RWPE1 (cell line): Measurements from ENCODE around the gene MROH8.

ENCODE experiments used
- CTCF ChIA-PET: fragments of 350-600 bp; sonication (Branson Sonifier 250); formaldehyde crosslinking; extraction: SDS; loops from one replicate; lab custom pipeline; 2021; lab: Yijun Ruan, JAX
- POLR2A ChIA-PET: fragments of 400-600 bp; formaldehyde crosslinking; extraction: SDS; loops from one replicate; lab custom pipeline; 2020; ENCODE audit warnings: antibody characterized with exemption; ENCODE audit not compliant: low non-redundant PET; lab: Yijun Ruan, JAX
- DNase-seq: peaks from one replicate; pipeline ENCODE4 v3.0.0; 2012; ENCODE audit warnings: low spot score
- H3K27ac ChIP-seq: fragments of 450-650 bp; 2 replicates; pipeline ENCODE4 v1.5.1; 2017
- TF ChIP-seq, protein P1 (sequence below): fragments of 450-650 bp; conservative IDR thresholded peaks from 2 replicates; pipeline ENCODE4 v1.5.1; 2017; ENCODE audit warnings: low read depth, mild to moderate bottlenecking

MROH8 gene

DNA sequence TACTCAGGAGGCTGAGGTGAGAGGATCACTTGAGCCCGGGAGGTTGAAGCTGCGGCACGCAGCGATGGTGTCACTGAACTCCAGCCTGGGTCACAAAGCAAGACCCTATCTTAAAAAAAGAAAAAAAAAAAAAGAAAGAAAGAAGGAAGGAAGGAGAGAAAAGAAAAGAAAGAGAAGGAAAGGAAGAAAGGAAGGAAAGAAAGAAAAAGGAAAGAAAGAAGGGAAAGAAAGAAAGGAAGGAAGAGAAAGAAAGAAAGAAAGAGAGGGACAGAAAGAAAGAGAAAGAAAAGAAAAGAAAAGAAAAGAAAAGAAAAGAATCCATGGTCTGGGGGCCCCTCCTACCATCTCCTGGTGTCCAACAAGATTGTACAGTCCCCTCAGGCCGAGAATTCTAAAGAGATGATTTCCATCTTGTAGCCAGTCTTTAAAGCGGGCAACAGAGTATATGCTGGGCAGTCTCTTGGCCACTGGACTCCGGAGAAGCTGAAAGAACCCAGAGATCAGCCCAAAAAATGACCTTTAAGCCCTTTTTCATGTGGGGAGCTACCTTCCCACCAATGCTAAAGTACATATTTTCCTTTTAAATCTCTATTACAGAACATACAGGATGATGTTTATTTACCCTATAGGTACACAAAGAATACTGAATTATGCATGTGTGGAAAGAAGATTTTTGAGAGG, 59.9 kb downstream of the MROH8 start:
- ChIA-PET CTCF (no interaction called here), POLR2A (interaction anchor here (0.6 kb wide), 1 partner anchor 9 kb away, joined by 3 read pairs; no protein-coding TSS in a partner anchor)
- TF ChIP-seq, protein P1, sequence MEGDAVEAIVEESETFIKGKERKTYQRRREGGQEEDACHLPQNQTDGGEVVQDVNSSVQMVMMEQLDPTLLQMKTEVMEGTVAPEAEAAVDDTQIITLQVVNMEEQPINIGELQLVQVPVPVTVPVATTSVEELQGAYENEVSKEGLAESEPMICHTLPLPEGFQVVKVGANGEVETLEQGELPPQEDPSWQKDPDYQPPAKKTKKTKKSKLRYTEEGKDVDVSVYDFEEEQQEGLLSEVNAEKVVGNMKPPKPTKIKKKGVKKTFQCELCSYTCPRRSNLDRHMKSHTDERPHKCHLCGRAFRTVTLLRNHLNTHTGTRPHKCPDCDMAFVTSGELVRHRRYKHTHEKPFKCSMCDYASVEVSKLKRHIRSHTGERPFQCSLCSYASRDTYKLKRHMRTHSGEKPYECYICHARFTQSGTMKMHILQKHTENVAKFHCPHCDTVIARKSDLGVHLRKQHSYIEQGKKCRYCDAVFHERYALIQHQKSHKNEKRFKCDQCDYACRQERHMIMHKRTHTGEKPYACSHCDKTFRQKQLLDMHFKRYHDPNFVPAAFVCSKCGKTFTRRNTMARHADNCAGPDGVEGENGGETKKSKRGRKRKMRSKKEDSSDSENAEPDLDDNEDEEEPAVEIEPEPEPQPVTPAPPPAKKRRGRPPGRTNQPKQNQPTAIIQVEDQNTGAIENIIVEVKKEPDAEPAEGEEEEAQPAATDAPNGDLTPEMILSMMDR: no peak
- H3K27ac ChIP-seq: no peak overlapping the region
- DNase-seq: no peak

DNA sequence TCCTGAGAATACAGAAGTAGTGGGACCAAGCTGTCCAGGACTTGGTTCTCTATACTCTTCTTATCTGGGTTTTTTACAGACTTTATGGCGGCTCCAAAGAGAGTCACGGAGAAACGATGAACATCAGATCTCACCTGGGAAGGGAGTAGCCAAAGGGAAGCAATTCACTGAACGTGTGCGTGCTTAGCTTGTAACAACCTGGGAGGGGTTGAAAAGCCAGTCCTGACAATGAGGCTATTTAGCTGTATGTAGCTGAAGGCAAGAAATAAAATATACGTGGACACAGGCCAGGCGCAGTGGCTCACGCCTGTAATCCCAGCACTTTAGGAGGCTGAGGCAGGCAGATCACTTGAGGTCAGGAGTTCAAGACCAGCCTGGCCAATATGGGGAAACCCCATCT, 65.3 kb downstream of the MROH8 start:
- POLR2A ChIA-PET: no interaction called here

DNA sequence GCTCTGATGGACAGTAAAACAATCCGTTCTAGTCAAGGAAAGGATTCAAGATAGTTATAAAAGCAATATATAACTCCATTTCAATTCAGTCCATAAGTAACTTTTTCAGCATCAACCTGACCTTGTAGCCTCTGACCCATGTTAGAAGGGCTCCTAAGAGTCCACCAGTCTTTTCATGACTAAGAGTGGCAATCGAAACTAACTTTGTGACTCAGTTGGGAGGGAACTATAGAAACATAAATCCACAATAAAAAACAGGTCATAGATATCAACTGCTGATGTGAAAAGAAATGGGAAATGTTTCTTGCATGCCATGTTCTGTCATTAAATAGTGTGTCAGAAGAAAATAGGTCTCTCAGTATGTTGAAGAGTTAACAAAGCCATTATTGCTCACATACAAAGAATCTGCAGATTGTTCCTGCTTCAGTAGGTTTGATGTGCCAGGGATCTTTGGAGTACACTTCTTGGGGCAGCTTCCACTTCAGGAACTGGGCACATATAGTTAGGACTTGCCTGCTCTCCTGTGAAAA, 67.4 kb downstream of the MROH8 start:
- DNase-seq: no peak
- TF ChIP-seq, protein P1: no peak
- H3K27ac ChIP-seq: no peak overlapping the region
- POLR2A ChIA-PET: interaction anchor here (0.5 kb wide), 1 partner anchor 32 kb away, joined by 4 read pairs; no protein-coding TSS in a partner anchor
- CTCF ChIA-PET: interaction anchor here (0.6 kb wide), 1 partner anchor 14 kb away, joined by 4 read pairs; no protein-coding TSS in a partner anchor

More for the DNA sequence above, 65.3 kb downstream of the MROH8 start:
- CTCF ChIA-PET: no interaction called here
- TF ChIP-seq, protein P1: no peak
- no peak overlapping the region for H3K27ac ChIP-seq
- DNase-seq: no peak

DNA sequence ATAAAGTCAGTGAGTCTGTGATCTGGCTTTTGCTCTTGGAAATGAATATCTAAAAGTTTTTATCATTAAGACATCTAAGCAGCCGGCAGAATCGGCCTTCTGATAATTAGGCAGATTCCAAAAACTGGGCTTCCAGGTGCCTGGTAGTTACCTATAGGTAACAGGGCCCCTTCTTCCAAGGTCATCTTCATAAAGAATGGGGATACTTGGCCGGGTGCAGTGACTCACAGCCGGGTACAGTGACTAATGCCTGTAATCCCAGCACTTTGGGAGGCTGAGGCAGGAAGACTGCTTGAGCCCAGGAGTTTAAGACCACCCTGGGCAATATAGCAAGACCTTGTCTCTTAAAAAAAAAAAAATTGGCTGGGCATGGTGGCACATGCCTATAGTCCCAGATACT, 70.7 kb downstream of the MROH8 start:
- POLR2A ChIA-PET: no interaction called here
- CTCF ChIA-PET: no interaction called here

DNA sequence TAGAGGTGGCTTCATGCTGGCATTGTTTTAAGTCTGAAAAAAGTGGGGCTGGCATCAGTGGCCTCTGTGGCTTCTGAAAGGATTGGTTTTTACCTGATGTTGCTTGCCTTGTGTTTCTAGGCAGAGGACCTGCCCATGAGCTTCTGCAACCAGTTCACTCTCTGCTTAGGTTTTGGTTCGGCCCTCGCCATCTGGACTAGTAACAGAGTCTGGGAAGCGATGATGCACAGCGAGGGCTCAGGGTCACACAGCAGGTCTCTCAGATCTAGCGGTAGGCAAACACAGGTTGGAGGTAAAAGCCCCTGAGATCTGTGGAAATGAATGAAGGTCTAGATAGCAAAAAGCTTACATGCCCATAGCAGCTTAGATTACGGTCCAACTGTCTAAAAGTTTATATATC, 76.8 kb downstream of the MROH8 start:
- DNase-seq: no peak
- TF ChIP-seq, protein P1: no peak
- H3K27ac ChIP-seq: no peak overlapping the region
- POLR2A ChIA-PET: interaction anchor here (0.6 kb wide), 1 partner anchor 1333 kb away, joined by 4 read pairs; the partner anchor contains the start of gene SNHG17
- CTCF ChIA-PET: interaction anchor here (0.6 kb wide), 1 partner anchor 99 kb away, joined by 4 read pairs; no protein-coding TSS in a partner anchor

More for the DNA sequence above, 70.7 kb downstream of the MROH8 start:
- no peak overlapping the region for H3K27ac ChIP-seq
- TF ChIP-seq, protein P1: no peak
- no peak for DNase-seq

DNA sequence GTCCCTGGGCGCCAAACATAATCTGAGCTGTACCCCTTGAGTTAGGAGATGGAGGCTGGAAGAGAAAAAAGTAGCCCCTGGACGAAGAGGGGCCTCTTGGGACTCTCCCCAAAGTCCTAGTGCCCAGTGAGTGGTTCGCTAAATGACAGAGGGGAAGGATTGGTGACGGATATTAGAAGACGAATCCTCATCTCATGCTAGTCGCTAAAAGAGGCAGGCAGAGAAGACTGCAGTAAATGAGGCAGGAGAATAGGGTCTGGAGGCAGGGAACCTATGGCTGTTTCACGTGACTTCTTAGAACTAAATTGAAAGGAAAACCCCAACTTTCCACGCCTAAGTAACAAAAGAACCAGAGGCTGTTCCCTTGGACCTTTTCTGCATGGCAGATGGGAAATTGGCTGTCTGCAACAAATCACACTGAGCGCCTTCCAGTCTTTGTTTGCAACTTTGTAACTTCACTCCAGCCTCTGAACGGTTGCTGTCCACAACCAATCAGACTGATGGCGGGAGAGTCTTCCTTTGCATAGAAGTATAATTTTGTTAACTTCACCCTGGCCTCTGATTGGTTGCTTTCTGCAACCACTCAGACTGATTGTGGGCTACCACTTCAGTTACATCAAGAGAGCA, 82.8 kb downstream of the MROH8 start:
- ChIA-PET POLR2A (interaction anchor here (0.5 to 1.9 kb wide), 3 partner anchors 8 to 82 kb away, joined by 3 to 7 read pairs (median 6); partner anchors contain the start of genes MROH8 and RPN2), CTCF (interaction anchor here (0.5 to 1.9 kb wide), 5 partner anchors 26 to 828 kb away, joined by 3 to 7 read pairs (median 4); no protein-coding TSS in a partner anchor)
- peak overlapping the region; percentile 84 for H3K27ac ChIP-seq
- DNase-seq: no peak
- TF ChIP-seq, protein P1: no peak
